ENCODE results near the gene TMEFF1.

Gene TMEFF1

GRCh38 chr9:100575765-100576386, 102.9 kb downstream of the TMEFF1 start:
- DNase-seq (ENCODE audit: low read depth in 2 of 2): no peak

GRCh38 chr9:100577776-100578448, 105.0 kb downstream of the TMEFF1 start, which contains the start of gene CAVIN4:
Gene CAVIN4, plus strand, starts transcription at chr9:100578079. Its CDS starts 65 bp downstream, at chr9:100578144.
- DNase-seq (ENCODE audit: low read depth in 2 of 2): no peak

GRCh38 chr9:100578610-100579009, 105.7 kb downstream of the TMEFF1 start:
- DNase-seq (ENCODE audit: low read depth in 2 of 2): no peak

GRCh38 chr9:100579665-100580064, 106.7 kb downstream of the TMEFF1 start:
- no peak for DNase-seq (ENCODE audit: low read depth in 2 of 2)

- DNase-seq (ENCODE audit: low read depth in 2 of 2): no peak
Observed at GRCh38 chr9:100580257-100580656, 107.3 kb downstream of the TMEFF1 start.

GRCh38 chr9:100581081-100581480, 108.1 kb downstream of the TMEFF1 start:
- DNase-seq (ENCODE audit: low read depth in 2 of 2): no peak

GRCh38 chr9:100581661-100582060, 108.7 kb downstream of the TMEFF1 start:
- no peak for DNase-seq (ENCODE audit: low read depth in 2 of 2)

- no peak for DNase-seq (ENCODE audit: low read depth in 2 of 2)
Observed at GRCh38 chr9:100583014-100583802, 110.3 kb downstream of the TMEFF1 start.

- no peak for DNase-seq (ENCODE audit: low read depth in 2 of 2)
Observed at GRCh38 chr9:100584951-100585350, 112.0 kb downstream of the TMEFF1 start.

- no peak for DNase-seq (ENCODE audit: low read depth in 2 of 2)
Observed at GRCh38 chr9:100586093-100586492, 113.1 kb downstream of the TMEFF1 start.

- DNase-seq (ENCODE audit: low read depth in 2 of 2): no peak
Observed at GRCh38 chr9:100587375-100587774, 114.4 kb downstream of the TMEFF1 start.

- DNase-seq (ENCODE audit: low read depth in 2 of 2): no peak
Observed at GRCh38 chr9:100589582-100589981, 116.6 kb downstream of the TMEFF1 start.

GRCh38 chr9:100590481-100590880, 117.5 kb downstream of the TMEFF1 start:
- DNase-seq (ENCODE audit: low read depth in 2 of 2): no peak

- DNase-seq (ENCODE audit: low read depth in 2 of 2): no peak
Observed at GRCh38 chr9:100591139-100591538, 118.2 kb downstream of the TMEFF1 start.

GRCh38 chr9:100591639-100592412, 118.9 kb downstream of the TMEFF1 start:
- no peak for DNase-seq (ENCODE audit: low read depth in 2 of 2)

- DNase-seq (ENCODE audit: low read depth in 2 of 2): no peak
Observed at GRCh38 chr9:100595391-100596199, 122.6 kb downstream of the TMEFF1 start.

- DNase-seq (ENCODE audit: low read depth in 2 of 2): no peak
Observed at GRCh38 chr9:100597236-100597635, 124.3 kb downstream of the TMEFF1 start.

GRCh38 chr9:100598641-100599145, 125.7 kb downstream of the TMEFF1 start:
- peak; percentile 50 to 68 for DNase-seq (ENCODE audit: low read depth in 2 of 2)

GRCh38 chr9:100600521-100601079, 127.7 kb downstream of the TMEFF1 start:
- no peak for DNase-seq (ENCODE audit: low read depth in 2 of 2)

GRCh38 chr9:100601216-100601615, 128.3 kb downstream of the TMEFF1 start:
- DNase-seq (ENCODE audit: low read depth in 2 of 2): peak; percentile 17 to 36
